Measurements from ENCODE around the gene PDGFC. TPM values are rescaled to one million over a fixed set of nuclear protein-coding genes. Genes with fewer than 3 reads are reported as not detected.

PDGFC gene
- total and polyA plus RNA-seq, 2 of the 8 experiments (the other 6 are each of a cell fraction or from before 2014, with no cell fraction given): 0.65 to 2.7 TPM

DNA sequence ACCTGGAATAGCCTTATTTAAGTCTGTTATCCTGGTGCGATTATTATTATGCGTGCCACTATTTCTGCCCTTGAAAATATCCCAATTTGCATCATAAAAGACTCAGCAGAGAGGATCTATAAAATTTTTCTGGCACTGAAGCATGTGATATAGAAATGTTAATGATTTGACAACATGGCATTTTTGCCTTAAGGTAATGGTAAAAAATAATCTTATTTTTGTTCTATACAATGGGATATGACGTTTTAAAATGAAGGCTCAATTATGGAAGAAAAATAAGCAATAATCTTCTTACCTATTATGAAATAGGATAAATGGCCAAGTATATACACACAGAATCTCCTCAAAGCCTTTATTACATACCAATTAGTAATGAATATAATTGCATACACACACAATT lies 113.5 kb downstream of the PDGFC start:
- H2BK15ac ChIP-seq (ENCODE audit: low read length): no peak overlapping the region
- ChIA-PET CTCF (ENCODE audit: partially characterized antibody) (no interaction called here), POLR2A (ENCODE audit: partially characterized antibody) (no interaction called here)
- H4K8ac ChIP-seq (ENCODE audit: extremely low read depth, insufficient read depth, low read length): no peak overlapping the region
- H4K91ac ChIP-seq (replicated peaks; ENCODE audit: insufficient read length, low read length): no peak overlapping the region
- H3K56ac ChIP-seq (replicated peaks; ENCODE audit: insufficient read length, low read depth, low read length): no peak overlapping the region
- no peak overlapping the region for H2AK5ac ChIP-seq (ENCODE audit: low read depth, low read length)
- no peak overlapping the region for H2BK5ac ChIP-seq (ENCODE audit: low read depth, low read length)
- FAIRE-seq: no peak
- no peaks in the 10 kb centered on the region for H3K9me3 ChIP-seq (ENCODE audit: insufficient read depth in 2 of 2, low read depth in 1 of 2, low read length in 1 of 2)
- no peaks in the 10 kb centered on the region for H3K36me3 ChIP-seq (ENCODE audit: control insufficient read depth in 2 of 4, insufficient read depth in 4 of 4, low read length in 3 of 4)
- H4K20me1 ChIP-seq (replicated peaks in 1 of 2; ENCODE audit: control insufficient read depth in 1 of 2, insufficient read depth in 2 of 2, low read length in 2 of 2): no peaks in the 10 kb centered on the region
- 97% methylated on average over 3 of the region's 3 CpGs; no CpG with 5 or more reads in 1 of the 2 experiments for WGBS, 2 experiments (ENCODE audit: extremely low coverage in 1 of 2, insufficient coverage in 1 of 2, insufficient read length in 1 of 2, insufficient replicate concordance in 2 of 2, low coverage in 1 of 2, low lambda C conversion rate in 2 of 2, missing lambda C conversion rate in 1 of 2)
- no peak overlapping the region for H2BK12ac ChIP-seq (ENCODE audit: low read depth, low read length)
- no peaks in the 10 kb centered on the region for H3K27me3 ChIP-seq (replicated peaks in 1 of 4; ENCODE audit: control insufficient read depth in 3 of 4, extremely low read depth in 1 of 4, insufficient read depth in 3 of 4, low read length in 3 of 4)
- H4K5ac ChIP-seq (ENCODE audit: insufficient read length, low read depth, low read length): no peak overlapping the region
- H2BK20ac ChIP-seq (ENCODE audit: low read length): no peak overlapping the region
- no peak overlapping the region for H3K4me2 ChIP-seq (ENCODE audit: insufficient read depth in 1 of 2, low read depth in 2 of 2, low read length in 2 of 2)
- no peak for DNase-seq (ENCODE audit: low read depth in 1 of 2, low spot score in 2 of 2)
- H3K9ac ChIP-seq (replicated peaks in 1 of 4; ENCODE audit: extremely low read depth in 1 of 4, low read depth in 3 of 4, low read length in 3 of 4): no peak overlapping the region
- no peak overlapping the region for H3K27ac ChIP-seq (ENCODE audit: low read depth, low read length)
- H3K18ac ChIP-seq (ENCODE audit: extremely low read depth, low read length): no peak overlapping the region
- H2AFZ ChIP-seq (ENCODE audit: low read length): no peak overlapping the region
- H3K4me3 ChIP-seq (ENCODE audit: extremely low read depth in 1 of 4, insufficient read depth in 2 of 4, low read depth in 3 of 4, low read length in 4 of 4): no peak overlapping the region
- H3K14ac ChIP-seq (ENCODE audit: insufficient read length): no peak overlapping the region
- no peak overlapping the region for H3K23ac ChIP-seq (ENCODE audit: insufficient read length)
- H2BK120ac ChIP-seq (replicated peaks; ENCODE audit: low read depth, low read length): no peak overlapping the region
- no peaks in the 10 kb centered on the region for H3K4me1 ChIP-seq (replicated peaks in 1 of 4; ENCODE audit: control insufficient read depth in 3 of 4, insufficient read depth in 4 of 4, low read length in 3 of 4)
- no peak overlapping the region for H3K4ac ChIP-seq (replicated peaks; ENCODE audit: insufficient read length, low read depth, low read length)
- no peaks in the 10 kb centered on the region for H3K79me1 ChIP-seq (ENCODE audit: low read depth, low read length)
- no peaks in the 10 kb centered on the region for H3K79me2 ChIP-seq (ENCODE audit: control insufficient read depth in 1 of 2, insufficient read depth in 2 of 2, low read length in 2 of 2)
- H3K23me2 ChIP-seq (ENCODE audit: low read depth, low read length): no peaks in the 10 kb centered on the region
- no peak for TF ChIP-seq SP1 (IDR thresholded peaks at IDR 0.05; ENCODE audit: low read depth, low read length)
- TF ChIP-seq BCL11A (IDR thresholded peaks at IDR 0.05; ENCODE audit: low read depth in 2 of 2, low read length in 2 of 2): no peak
- no peak for TF ChIP-seq ZNF274 (IDR thresholded peaks at IDR 0.05; ENCODE audit: borderline replicate concordance, extremely low read depth, low read length)
- no peak for TF ChIP-seq YY1 (IDR thresholded peaks at IDR 0.05; ENCODE audit: low read depth, low read length)
- TF ChIP-seq SP2 (IDR thresholded peaks at IDR 0.05; ENCODE audit: low read length): no peak
- TF ChIP-seq SAP30 (IDR thresholded peaks at IDR 0.05; ENCODE audit: insufficient read depth, insufficient replicate concordance, low read length): no peak
- no peak for TF ChIP-seq CBX5 (IDR thresholded peaks at IDR 0.05; ENCODE audit: low read depth, low read length)
- TF ChIP-seq NRF1 (IDR thresholded peaks at IDR 0.05; ENCODE audit: low read depth, low read length): no peak
- TF ChIP-seq, protein P1, sequence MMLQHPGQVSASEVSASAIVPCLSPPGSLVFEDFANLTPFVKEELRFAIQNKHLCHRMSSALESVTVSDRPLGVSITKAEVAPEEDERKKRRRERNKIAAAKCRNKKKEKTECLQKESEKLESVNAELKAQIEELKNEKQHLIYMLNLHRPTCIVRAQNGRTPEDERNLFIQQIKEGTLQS (IDR thresholded peaks at IDR 0.05; ENCODE audit: insufficient read depth, low read depth, low read length): no peak
- TF ChIP-seq POLR2A (IDR thresholded peaks at IDR 0.05; ENCODE audit: control extremely low read depth in 1 of 2, low read depth in 2 of 2, low read length in 2 of 2): no peak
- TF ChIP-seq HDAC2 (IDR thresholded peaks at IDR 0.05; ENCODE audit: borderline replicate concordance in 1 of 2, low read depth in 2 of 2, low read length in 2 of 2): no peak
- TF ChIP-seq EZH2 (IDR thresholded peaks at IDR 0.05; ENCODE audit: low read depth, low read length, severe bottlenecking): no peak
- TF ChIP-seq TEAD4 (IDR thresholded peaks at IDR 0.05; ENCODE audit: low read depth, low read length): no peak
- TF ChIP-seq EGR1 (IDR thresholded peaks at IDR 0.05; ENCODE audit: borderline replicate concordance, low read depth, low read length): no peak
- no peak for TF ChIP-seq MAFK (IDR thresholded peaks at IDR 0.05; ENCODE audit: low read depth, low read length)
